Urothelium cell line (cell line): ENCODE results near the gene MOK.

Experiments
- DNase-seq: peaks from one replicate; pipeline ENCODE4 v3.0.0; 2011; ENCODE audit warnings: low spot score, mixed read lengths
- FAIRE-seq: peaks from 2 replicates; lab custom pipeline; 2011; peaks lifted over from hg19 to GRCh38; lab: Jason Lieb, UNC

Gene MOK

GRCh38 chr14:102226356-102227125, 78.4 kb downstream of the MOK start:
- no peak for DNase-seq
- FAIRE-seq = no peak

- DNase-seq (no peak), FAIRE-seq (no peak)
Measured at GRCh38 chr14:102225936-102226335, 79.0 kb downstream of the MOK start.

- DNase-seq = no peak
- FAIRE-seq = no peak
Measured at GRCh38 chr14:102225386-102225785, 79.6 kb downstream of the MOK start.

DNA sequence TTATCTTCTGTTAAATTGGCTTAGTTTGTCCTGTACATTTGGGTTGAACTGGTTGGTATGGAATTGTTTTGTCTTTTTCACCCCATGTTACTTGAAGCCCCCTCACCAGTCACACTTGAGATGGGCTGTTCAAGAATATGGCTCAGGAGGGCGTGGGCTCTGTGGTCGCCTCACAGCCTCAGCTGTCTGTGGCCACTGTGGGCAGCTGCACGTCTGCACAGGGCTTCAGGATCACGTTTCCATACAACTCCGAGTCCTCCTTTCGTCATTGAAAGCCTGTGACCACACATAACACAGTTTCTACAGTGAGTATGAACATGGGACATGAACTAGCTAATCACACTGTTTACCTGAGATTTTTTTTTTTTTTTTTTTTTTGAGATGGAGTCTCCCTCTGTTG, 81.3 kb downstream of the MOK start:
- FAIRE-seq = no peak
- DNase-seq = no peak

GRCh38 chr14:102222751-102223150, 82.2 kb downstream of the MOK start:
- DNase-seq (no peak), FAIRE-seq (no peak)

GRCh38 chr14:102222009-102222575, 82.9 kb downstream of the MOK start:
- FAIRE-seq (no peak), DNase-seq (no peak)

GRCh38 chr14:102221026-102221425, 83.9 kb downstream of the MOK start:
- DNase-seq (no peak), FAIRE-seq (no peak)

GRCh38 chr14:102220031-102220430, 84.9 kb downstream of the MOK start:
- DNase-seq (no peak), FAIRE-seq (no peak)

DNA sequence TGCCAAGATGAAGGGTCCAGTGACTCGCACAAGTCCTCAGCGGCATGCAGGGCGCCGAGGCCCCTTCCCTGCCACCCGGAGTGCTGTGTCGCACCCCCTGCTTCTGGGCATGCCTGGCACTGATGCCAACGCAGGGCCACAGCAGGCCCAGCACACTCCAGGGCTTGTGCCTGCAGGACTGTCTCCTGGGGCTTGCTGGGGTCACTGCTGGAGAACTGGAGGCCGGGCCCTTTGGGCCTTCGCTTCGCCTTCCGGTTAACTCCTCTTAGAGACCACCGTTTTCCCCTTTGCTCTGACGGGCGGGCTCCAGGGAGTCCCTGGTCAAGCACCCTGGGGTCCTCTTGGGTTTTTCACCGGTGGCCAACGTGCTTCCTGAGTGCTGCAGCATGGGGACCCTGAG, 85.6 kb downstream of the MOK start:
- FAIRE-seq = no peak
- no peak for DNase-seq

DNA sequence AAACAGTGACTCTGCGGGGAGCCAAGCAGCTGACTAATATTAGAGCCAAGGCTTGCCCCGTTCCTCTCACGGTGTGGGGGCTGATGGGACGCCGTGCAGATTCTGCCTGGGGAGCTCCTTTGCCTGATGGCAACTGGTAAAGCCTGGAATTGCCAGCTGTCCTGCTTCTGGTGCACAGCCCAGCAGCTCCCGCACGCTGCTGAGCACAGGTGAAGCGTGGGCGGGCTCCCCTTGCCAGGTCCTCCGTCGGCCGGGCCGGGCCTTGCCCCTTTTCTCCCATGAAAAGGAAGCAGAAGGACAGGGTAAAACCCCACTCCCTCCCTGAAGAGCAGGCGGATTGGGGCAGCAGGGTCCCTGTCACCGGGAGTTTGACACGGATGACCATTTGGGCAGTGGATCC, 86.3 kb downstream of the MOK start:
- DNase-seq (no peak), FAIRE-seq (no peak)

GRCh38 chr14:102217987-102218421, 87.0 kb downstream of the MOK start:
- no peak for FAIRE-seq
- DNase-seq = no peak

DNA sequence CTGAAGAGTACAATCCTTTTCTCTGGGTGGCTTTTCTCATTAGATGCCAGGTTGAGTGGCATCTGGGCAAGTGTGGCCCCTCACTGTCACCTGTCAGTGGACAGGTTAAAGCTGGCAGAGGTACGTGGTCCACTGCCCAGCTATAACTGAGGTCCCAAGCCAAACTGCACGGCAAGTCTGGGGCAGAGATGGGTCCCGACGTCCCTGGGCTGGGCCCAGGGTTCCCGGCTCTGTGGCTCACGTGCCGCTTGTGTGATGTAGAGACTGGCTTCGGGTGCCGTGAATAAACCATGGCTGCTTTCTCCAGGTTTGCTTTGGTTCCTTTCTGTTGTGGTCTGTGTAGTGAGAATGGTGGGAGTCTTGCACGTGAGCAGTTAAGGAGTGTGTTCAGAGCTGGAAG, 87.6 kb downstream of the MOK start:
- DNase-seq = no peak
- no peak for FAIRE-seq

- DNase-seq (no peak), FAIRE-seq (no peak)
Measured at GRCh38 chr14:102215576-102216250, 89.3 kb downstream of the MOK start.

DNA sequence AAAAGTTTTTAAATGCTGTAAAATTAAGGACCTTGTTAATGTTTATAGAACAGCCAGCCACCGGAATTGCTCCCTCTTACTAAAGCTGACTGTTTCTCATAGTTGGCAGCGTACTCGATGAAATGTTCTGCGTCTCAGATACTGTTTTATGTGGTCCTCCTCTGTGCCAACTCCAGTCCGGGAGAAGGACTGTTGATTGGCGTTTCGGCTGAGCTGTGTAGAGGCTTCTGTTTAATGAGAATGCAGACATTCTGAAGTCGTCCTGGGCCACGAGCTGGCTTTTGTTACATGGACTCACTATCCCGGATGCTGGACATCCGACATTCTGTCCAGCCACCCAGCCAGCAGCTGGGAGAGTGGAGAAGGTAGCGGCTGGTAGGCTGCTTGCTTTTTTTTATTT, 89.9 kb downstream of the MOK start:
- FAIRE-seq (no peak), DNase-seq (no peak)

DNA sequence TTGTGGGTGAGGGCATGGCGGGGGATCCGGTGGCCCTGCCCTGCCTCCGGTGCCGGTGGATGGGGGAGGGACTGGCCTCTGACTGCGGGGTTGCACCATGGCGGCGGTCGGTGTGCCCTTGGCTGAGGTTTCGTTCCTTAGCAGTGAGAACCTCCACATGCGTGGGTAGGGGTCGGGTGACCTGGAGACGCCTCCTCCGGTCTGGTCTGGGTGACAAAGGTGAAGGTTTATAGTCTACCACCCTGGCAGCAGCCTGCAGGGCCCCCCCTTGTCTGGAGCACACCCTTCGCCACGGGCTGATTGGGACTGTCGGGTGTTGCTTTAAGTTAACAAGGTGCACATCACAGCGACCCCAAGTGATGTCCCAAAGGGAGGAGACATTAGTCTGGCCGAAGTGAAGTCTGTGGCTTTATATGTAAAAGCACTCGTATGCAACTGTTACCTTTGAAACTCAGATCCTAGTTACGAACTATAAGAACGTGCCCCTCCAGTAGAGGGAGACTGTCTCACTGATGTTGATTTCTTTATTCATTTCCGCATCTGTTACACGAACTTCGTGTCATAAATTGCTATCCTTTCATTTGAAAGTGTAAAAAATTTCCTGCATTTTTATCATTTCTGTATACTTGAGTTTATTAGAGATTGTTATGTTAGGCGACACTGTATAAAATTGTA, 90.8 kb downstream of the MOK start:
- no peak for FAIRE-seq

GRCh38 chr14:102213470-102213869, 91.5 kb downstream of the MOK start:
- FAIRE-seq = no peak

More for the DNA sequence above, 90.8 kb downstream of the MOK start:
- no peak for DNase-seq

GRCh38 chr14:102212845-102213244, 92.1 kb downstream of the MOK start:
- DNase-seq = no peak
- no peak for FAIRE-seq

More at GRCh38 chr14:102213470-102213869, 91.5 kb downstream of the MOK start:
- no peak for DNase-seq

DNA sequence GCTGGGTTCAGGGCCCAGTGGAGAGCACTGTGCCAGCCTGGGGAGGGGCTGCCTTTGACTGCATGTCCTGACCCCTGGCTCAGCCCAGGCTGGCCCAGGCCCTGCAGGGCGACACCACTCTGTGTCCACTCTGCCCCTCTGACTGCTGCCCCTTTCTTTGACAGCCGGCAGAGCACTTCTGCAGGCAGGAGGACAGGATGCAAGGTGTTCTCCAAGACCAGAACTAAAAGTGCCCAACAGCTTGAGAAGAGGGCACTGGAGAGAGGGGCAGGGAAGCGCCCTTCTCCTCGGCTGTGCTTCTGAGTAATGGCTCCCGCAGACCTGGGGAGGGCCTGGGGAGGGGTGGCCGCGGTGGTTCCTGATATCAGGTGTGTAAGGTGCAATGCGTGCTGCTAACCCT, 92.6 kb downstream of the MOK start:
- FAIRE-seq (no peak), DNase-seq (no peak)

- DNase-seq = no peak
- FAIRE-seq = no peak
Measured at GRCh38 chr14:102211240-102211639, 93.7 kb downstream of the MOK start.

- DNase-seq (no peak), FAIRE-seq (no peak)
Measured at GRCh38 chr14:102210421-102211042, 94.4 kb downstream of the MOK start.
